CD14-positive monocyte (primary cell): ENCODE results near the gene DPYD. TPM values are rescaled to one million over a fixed set of nuclear protein-coding genes. Genes with fewer than 3 reads are reported as not detected.
A peak's percentile ranks its signal among the peaks of the same experiment; 100 is the strongest.

ENCODE experiments used
- DNase-seq, 3 donors: peaks; one replicate each; pipeline ENCODE4 v3.0.0-alpha.2; 2011 to 2022
- H2AFZ ChIP-seq: 2 replicates; pipeline ENCODE4 v1.6.0; 2012; ENCODE audit warnings: mild to moderate bottlenecking, low read depth, low read length, inconsistent platforms; ENCODE audit not compliant: insufficient read depth, poor library complexity, severe bottlenecking
- H3K27ac ChIP-seq, 2 donors: 1 replicate in 1 of 2; 2 replicates in 1 of 2; pipeline ENCODE4 v1.5.1; 2012 to 2013; ENCODE audit warnings: low read length in 2 of 2, control low read depth in 1 of 2, inconsistent platforms in 1 of 2, low read depth in 1 of 2, mild to moderate bottlenecking in 1 of 2
- H3K27me3 ChIP-seq, 2 donors: one replicate each; pipeline versions ENCODE4 v1.6.0 to v1.6.1; 2011 to 2013; ENCODE audit warnings: low read length in 2 of 2; ENCODE audit not compliant: control insufficient read depth in 2 of 2, insufficient read depth in 2 of 2
- H3K36me3 ChIP-seq, 2 donors: replicated peaks in 1 of 2; 1 replicate in 1 of 2; 2 replicates in 1 of 2; pipeline versions ENCODE4 v1.5.1 to v1.6.1; 2012 to 2013; ENCODE audit warnings: low read length in 2 of 2, control low read depth in 1 of 2, inconsistent platforms in 1 of 2, mild to moderate bottlenecking in 1 of 2; ENCODE audit not compliant: insufficient read depth in 2 of 2, control insufficient read depth in 1 of 2
- H3K4me1 ChIP-seq, 2 donors: 1 replicate in 1 of 2; 2 replicates in 1 of 2; pipeline versions ENCODE4 v1.5.1 to v1.6.1; 2012 to 2013; ENCODE audit warnings: low read length in 2 of 2, control low read depth in 1 of 2, inconsistent platforms in 1 of 2, mild to moderate bottlenecking in 1 of 2, moderate library complexity in 1 of 2; ENCODE audit not compliant: insufficient read depth in 2 of 2, control insufficient read depth in 1 of 2
- H3K4me2 ChIP-seq: replicated peaks from 2 replicates; pipeline ENCODE3; 2012; ENCODE audit warnings: low read length, moderate library complexity, mild to moderate bottlenecking; ENCODE audit not compliant: poor library complexity, severe bottlenecking; ENCODE audit errors: extremely low read depth
- H3K4me3 ChIP-seq, 3 experiments: fragments of 200-600 bp in 1 of 3; sonication (generic) in 1 of 3; replicated peaks in 1 of 3; 1 replicate in 2 of 3; 2 replicates in 1 of 3; pipeline ENCODE4 v1.5.1; 2011 to 2013; ENCODE audit warnings: low read length in 3 of 3, mild to moderate bottlenecking in 3 of 3, control low read depth in 2 of 3, low read depth in 2 of 3, inconsistent platforms in 1 of 3, moderate library complexity in 1 of 3
- H3K79me2 ChIP-seq: 2 replicates; pipeline ENCODE4 v1.6.0; 2012; ENCODE audit warnings: mild to moderate bottlenecking, control low read depth, inconsistent platforms, low read length, moderate library complexity; ENCODE audit not compliant: insufficient read depth
- H3K9ac ChIP-seq: 2 replicates; pipeline ENCODE4 v1.6.0; 2017; ENCODE audit warnings: low read length, mild to moderate bottlenecking; ENCODE audit not compliant: insufficient read depth, poor library complexity, severe bottlenecking
- H3K9me3 ChIP-seq, 2 donors: replicated peaks in 1 of 2; 1 replicate in 1 of 2; 2 replicates in 1 of 2; pipeline versions ENCODE4 v1.5.1 to v1.6.1; 2012 to 2013; ENCODE audit warnings: low read length in 2 of 2, control low read depth in 1 of 2; ENCODE audit not compliant: control insufficient read depth in 1 of 2, insufficient read depth in 1 of 2
- H4K20me1 ChIP-seq: 2 replicates; pipeline ENCODE4 v1.6.0; 2012; ENCODE audit warnings: mild to moderate bottlenecking, low read length, control low read depth, moderate library complexity; ENCODE audit not compliant: insufficient read depth
- H3K27ac Mint-ChIP-seq, 7 donors: one replicate each; pipeline ENCODE4 v1.8.0; 2020; ENCODE audit warnings: mild to moderate bottlenecking in 7 of 7, mixed read lengths in 7 of 7, moderate library complexity in 6 of 7, inconsistent platforms in 2 of 7
- H3K27me3 Mint-ChIP-seq, 3 donors: one replicate each; pipeline ENCODE4 v1.8.0; 2021 to 2022; ENCODE audit warnings: low read depth in 3 of 3, mild to moderate bottlenecking in 3 of 3, mixed read lengths in 3 of 3, moderate library complexity in 3 of 3, inconsistent platforms in 1 of 3
- H3K36me3 Mint-ChIP-seq, 2 donors: one replicate each; pipeline ENCODE4 v1.8.0; 2020; ENCODE audit warnings: mixed read lengths in 2 of 2, inconsistent platforms in 1 of 2, mild to moderate bottlenecking in 1 of 2
- H3K4me1 Mint-ChIP-seq: one replicate; pipeline ENCODE4 v1.8.0; 2020; ENCODE audit warnings: mild to moderate bottlenecking, mixed read lengths
- H3K4me3 Mint-ChIP-seq, 2 donors: one replicate each; pipeline ENCODE4 v1.8.0; 2020; ENCODE audit warnings: mild to moderate bottlenecking in 2 of 2, mixed read lengths in 2 of 2, moderate library complexity in 1 of 2
- H3K9me3 Mint-ChIP-seq, 7 donors: one replicate each; pipeline ENCODE4 v1.8.0; 2020 to 2022; ENCODE audit warnings: mixed read lengths in 7 of 7, mild to moderate bottlenecking in 6 of 7, moderate library complexity in 6 of 7, inconsistent platforms in 2 of 7
- CTCF ChIP-seq: fragments of 200-600 bp; IDR thresholded peaks from one replicate; pipeline ENCODE4 v1.8.0; 2022; ENCODE audit warnings: antibody characterized with exemption, mild to moderate bottlenecking
- intact Hi-C, 2 donors: fragments of 100-400 bp; cut with micrococcal nuclease; formaldehyde crosslinking; loops; one replicate each; pipeline versions ENCODE4 v1.15.0 to v1.15.1; 2023
- polyA plus RNA-seq, 3 donors: library from polyadenylated mRNA; depleted of rRNA in 1 of 3; unstranded in 2 of 3; stranded (reverse) in 1 of 3; fragments of 300-500 nt in 2 of 3; fragments of >200 nt in 1 of 3; fragmentation: Illumina TruSeq in 2 of 3; gene quantifications; 1 replicate in 2 of 3; 2 replicates in 1 of 3; pipeline ENCODE4 v1.2.3, GENCODE V29; 2012 to 2021

DPYD gene
- polyA plus RNA-seq, 3 donors = 87.6 to 171 (median 144) TPM

GRCh38 chr1:97066860-97067259, 854.0 kb downstream of the DPYD start:
- TF ChIP-seq CTCF = no peak
- intact Hi-C loops = no loop called here
- H3K4me3 ChIP-seq = no peak overlapping the region
- DNase-seq = no peak
- no peaks in the 10 kb centered on the region for H3K4me1 Mint-ChIP-seq
- H3K9ac ChIP-seq = no peak overlapping the region
- no peaks in the 10 kb centered on the region for H3K4me1 ChIP-seq
- H3K27ac ChIP-seq = no peak overlapping the region
- no peaks in the 10 kb centered on the region for H3K79me2 ChIP-seq
- H3K27me3 ChIP-seq = no peaks in the 10 kb centered on the region
- peaks cover 0 to 15% (median 3%) of the 10 kb centered on the region in 7 donors for H3K9me3 Mint-ChIP-seq
- no peaks in the 10 kb centered on the region for H3K27me3 Mint-ChIP-seq
- H2AFZ ChIP-seq = no peak overlapping the region
- no peak overlapping the region for H3K4me2 ChIP-seq
- no peak overlapping the region for H3K4me3 Mint-ChIP-seq
- H3K27ac Mint-ChIP-seq = peak overlapping the region in 1 of 7 donors; percentile 18
- H3K36me3 ChIP-seq = no peaks in the 10 kb centered on the region
- no peaks in the 10 kb centered on the region for H3K36me3 Mint-ChIP-seq
- peaks cover 4 to 7% of the 10 kb centered on the region in 2 donors for H3K9me3 ChIP-seq
- no peaks in the 10 kb centered on the region for H4K20me1 ChIP-seq

DNA sequence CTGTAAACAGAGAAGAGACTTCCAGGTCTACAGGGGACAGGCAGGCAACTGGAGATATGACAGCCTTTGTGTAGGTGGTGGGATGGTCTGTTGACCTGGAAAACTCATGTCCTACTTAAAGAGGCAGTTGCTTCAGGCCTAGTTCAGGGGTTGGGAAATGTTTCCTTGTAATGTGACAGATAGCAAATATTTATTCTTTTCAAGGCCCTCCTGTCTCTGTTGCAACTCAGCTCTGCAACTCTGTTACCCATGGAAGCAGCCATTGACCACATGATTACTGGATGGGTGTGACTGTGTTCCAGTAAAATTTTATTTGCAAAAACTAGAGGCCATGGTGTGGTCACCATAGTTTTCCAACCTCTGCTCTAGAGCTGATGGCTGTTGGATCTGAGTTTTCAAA, 857.3 kb downstream of the DPYD start:
- Histone ChIP-seq H3K79me2 (no peaks in the 10 kb centered on the region), H2AFZ (no peak overlapping the region), H3K27me3 (no peaks in the 10 kb centered on the region), H3K4me2 (no peak overlapping the region), H3K4me1 (no peaks in the 10 kb centered on the region), H3K27ac (no peak overlapping the region), H3K9ac (no peak overlapping the region), H4K20me1 (no peaks in the 10 kb centered on the region), H3K9me3 (peaks cover 4 to 13% of the 10 kb centered on the region in 2 donors), H3K36me3 (no peaks in the 10 kb centered on the region), H3K4me3 (no peak overlapping the region)
- no peaks in the 10 kb centered on the region for H3K36me3 Mint-ChIP-seq
- no peak overlapping the region for H3K4me3 Mint-ChIP-seq
- TF ChIP-seq CTCF = no peak
- intact Hi-C loops = no loop called here
- H3K9me3 Mint-ChIP-seq = peaks cover 2 to 20% (median 10%) of the 10 kb centered on the region in 7 donors
- DNase-seq = no peak
- H3K27ac Mint-ChIP-seq = no peak overlapping the region
- no peaks in the 10 kb centered on the region for H3K4me1 Mint-ChIP-seq
- H3K27me3 Mint-ChIP-seq = no peaks in the 10 kb centered on the region
